Astrocyte of the spinal cord (primary cell): Measurements from ENCODE around the gene ANKRD12.

Source experiments
- DNase-seq: peaks from one replicate; pipeline ENCODE4 v3.0.0; 2011; ENCODE audit warnings: low read depth, low spot score
- H3K4me3 ChIP-seq: 2 replicates; pipeline ENCODE4 v1.5.1; 2011; ENCODE audit warnings: low read depth, mild to moderate bottlenecking, low read length, moderate library complexity
- CTCF ChIP-seq: IDR thresholded peaks from 2 replicates; pipeline ENCODE4 v1.5.1; 2012; ENCODE audit warnings: low read depth, mild to moderate bottlenecking, low read length, inconsistent platforms
- in situ Hi-C: cut with HindIII; loops from 2 replicates; pipeline ENCODE4 v1.10.0; 2017; ENCODE audit warnings: low sequenced_read_pairs

The ANKRD12 gene

GRCh38 chr18:9094307-9095226 is 42.0 kb upstream of the ANKRD12 start:
- no peak for TF ChIP-seq CTCF
- H3K4me3 ChIP-seq, result no peak overlapping the region
- DNase-seq, result peak; percentile 94
- in situ Hi-C loops, result no loop called here

GRCh38 chr18:9095297-9096006 is 41.1 kb upstream of the ANKRD12 start:
- DNase-seq, result no peak
- no peak overlapping the region for H3K4me3 ChIP-seq
- in situ Hi-C loops, result no loop called here
- no peak for TF ChIP-seq CTCF

- H3K4me3 ChIP-seq, result no peak overlapping the region
- no peak for DNase-seq
- no peak for TF ChIP-seq CTCF
- in situ Hi-C loops, result no loop called here
Observed at GRCh38 chr18:9096007-9096371, 40.6 kb upstream of the ANKRD12 start.

- in situ Hi-C loops, result no loop called here
- TF ChIP-seq CTCF, result no peak
- DNase-seq, result no peak
- no peak overlapping the region for H3K4me3 ChIP-seq
Observed at GRCh38 chr18:9096685-9097084, 39.9 kb upstream of the ANKRD12 start.

GRCh38 chr18:9097349-9097748 is 39.2 kb upstream of the ANKRD12 start:
- TF ChIP-seq CTCF, result no peak
- in situ Hi-C loops, result no loop called here
- DNase-seq, result no peak
- no peak overlapping the region for H3K4me3 ChIP-seq

- TF ChIP-seq CTCF, result no peak
- DNase-seq, result no peak
- in situ Hi-C loops, result no loop called here
- no peak overlapping the region for H3K4me3 ChIP-seq
Observed at GRCh38 chr18:9100796-9101195, 35.8 kb upstream of the ANKRD12 start.
